H9 (cell line): ENCODE data around the gene WDR5. TPM values are rescaled to one million over a fixed set of nuclear protein-coding genes. Genes with fewer than 3 reads are reported as not detected.

Source experiments
- DNase-seq: peaks from one replicate; pipeline ENCODE4 v3.0.0-alpha.2; 2017
- H2AFZ ChIP-seq: one replicate; pipeline ENCODE4 v1.6.1; 2013; ENCODE audit warnings: mild to moderate bottlenecking, low read length, control low read depth, moderate library complexity
- H2AK5ac ChIP-seq: 2 replicates; pipeline ENCODE4 v1.6.1; 2013; ENCODE audit warnings: low read length, control low read depth, mixed read lengths; ENCODE audit not compliant: insufficient read length
- H2BK120ac ChIP-seq: one replicate; pipeline ENCODE4 v1.6.1; 2013; ENCODE audit warnings: low read depth, mild to moderate bottlenecking, low read length, control low read depth, inconsistent platforms; ENCODE audit not compliant: poor library complexity, severe bottlenecking
- H2BK12ac ChIP-seq: 2 replicates; pipeline ENCODE4 v1.6.1; 2013; ENCODE audit warnings: low read length, control low read depth, mixed read lengths, low read depth; ENCODE audit not compliant: insufficient read length
- H2BK15ac ChIP-seq: 2 replicates; pipeline ENCODE4 v1.6.1; 2013; ENCODE audit warnings: low read depth, low read length, control low read depth
- H2BK20ac ChIP-seq: one replicate; pipeline ENCODE4 v1.6.1; 2013; ENCODE audit warnings: low read depth, mild to moderate bottlenecking, low read length, control low read depth, inconsistent platforms; ENCODE audit not compliant: poor library complexity, severe bottlenecking
- H2BK5ac ChIP-seq: 2 replicates; pipeline ENCODE4 v1.6.1; 2013; ENCODE audit warnings: low read length, control low read depth, mixed read lengths; ENCODE audit not compliant: insufficient read length
- H3K14ac ChIP-seq: 2 replicates; pipeline ENCODE4 v1.6.1; 2013; ENCODE audit warnings: low read length, control low read depth; ENCODE audit not compliant: insufficient read depth
- H3K18ac ChIP-seq: 2 replicates; pipeline ENCODE4 v1.6.1; 2013; ENCODE audit warnings: low read depth, mild to moderate bottlenecking, mixed read lengths, low read length, control low read depth; ENCODE audit not compliant: insufficient read length
- H3K23ac ChIP-seq: 2 replicates; pipeline ENCODE4 v1.6.1; 2013; ENCODE audit warnings: low read length, control low read depth, mixed read lengths, low read depth; ENCODE audit not compliant: insufficient read length
- H3K23me2 ChIP-seq: 2 replicates; pipeline ENCODE4 v1.6.1; 2013; ENCODE audit warnings: low read depth, mild to moderate bottlenecking, mixed read lengths, low read length, control low read depth; ENCODE audit not compliant: insufficient read length, poor library complexity, severe bottlenecking
- H3K27ac ChIP-seq: 2 replicates; pipeline ENCODE4 v1.5.1; 2013; ENCODE audit warnings: low read length, control low read depth, mixed read lengths, low read depth; ENCODE audit not compliant: insufficient read length
- H3K27me3 ChIP-seq: 2 replicates; pipeline ENCODE4 v1.6.1; 2013; ENCODE audit warnings: low read length, control low read depth, inconsistent platforms; ENCODE audit not compliant: insufficient read depth
- H3K4ac ChIP-seq: 2 replicates; pipeline ENCODE4 v1.6.1; 2013; ENCODE audit warnings: low read depth, mild to moderate bottlenecking, control low read depth, inconsistent platforms, low read length, moderate library complexity
- H3K4me1 ChIP-seq: 2 replicates; pipeline ENCODE4 v1.6.1; 2013; ENCODE audit warnings: low read length, control low read depth, inconsistent platforms; ENCODE audit not compliant: insufficient read depth
- H3K4me2 ChIP-seq: 2 replicates; pipeline ENCODE4 v1.6.1; 2013; ENCODE audit warnings: low read length, control low read depth, mixed read lengths; ENCODE audit not compliant: insufficient read length, insufficient read depth
- H3K56ac ChIP-seq: 2 replicates; pipeline ENCODE4 v1.6.1; 2013; ENCODE audit warnings: low read depth, mild to moderate bottlenecking, mixed read lengths, low read length, control low read depth; ENCODE audit not compliant: insufficient read length
- H3K79me1 ChIP-seq: 2 replicates; pipeline ENCODE4 v1.6.1; 2013; ENCODE audit warnings: low read depth, mild to moderate bottlenecking, moderate library complexity, low read length, control low read depth, inconsistent platforms; ENCODE audit not compliant: insufficient read depth, poor library complexity, severe bottlenecking
- H3K79me2 ChIP-seq: 2 replicates; pipeline ENCODE4 v1.6.1; 2013; ENCODE audit warnings: low read length, control low read depth, inconsistent platforms; ENCODE audit not compliant: insufficient read depth
- H3K9ac ChIP-seq: 2 replicates; pipeline ENCODE4 v1.6.1; 2013; ENCODE audit warnings: low read length, control low read depth, mixed read lengths; ENCODE audit not compliant: insufficient read length; ENCODE audit errors: extremely low read depth
- H3K9me3 ChIP-seq: one replicate; pipeline ENCODE4 v1.6.1; 2013; ENCODE audit warnings: low read depth, low read length, inconsistent platforms; ENCODE audit not compliant: control insufficient read depth
- H3T11ph ChIP-seq: one replicate; pipeline ENCODE4 v1.6.1; 2013; ENCODE audit warnings: mild to moderate bottlenecking, low read length, control low read depth, inconsistent platforms
- H4K20me1 ChIP-seq: one replicate; pipeline ENCODE4 v1.6.1; 2013; ENCODE audit not compliant: control insufficient read depth, insufficient read length, insufficient read depth
- H4K5ac ChIP-seq: 2 replicates; pipeline ENCODE4 v1.6.1; 2013; ENCODE audit warnings: low read depth, mild to moderate bottlenecking, mixed read lengths, low read length, control low read depth; ENCODE audit not compliant: insufficient read length
- H4K8ac ChIP-seq: replicated peaks from 2 replicates; pipeline ENCODE4 v1.6.1; 2013; ENCODE audit warnings: low read length, control low read depth, mixed read lengths, low read depth; ENCODE audit not compliant: insufficient read length
- H4K91ac ChIP-seq: 2 replicates; pipeline ENCODE4 v1.6.1; 2013; ENCODE audit warnings: low read depth, mild to moderate bottlenecking, moderate library complexity, mixed read lengths, low read length, control low read depth; ENCODE audit not compliant: insufficient read length
- H3K27ac Mint-ChIP-seq, 3 experiments: 2 replicates in 2 of 3; 3 replicates in 1 of 3; pipeline ENCODE4 v1.8.0; 2020 to 2021; ENCODE audit warnings: mixed read lengths in 3 of 3, mild to moderate bottlenecking in 1 of 3, moderate library complexity in 1 of 3
- H3K27me3 Mint-ChIP-seq: 2 replicates; pipeline ENCODE4 v1.8.0; 2021; ENCODE audit warnings: low read depth, mild to moderate bottlenecking, moderate library complexity, mixed read lengths
- H3K36me3 Mint-ChIP-seq, 3 experiments: 2 replicates in 2 of 3; 3 replicates in 1 of 3; pipeline ENCODE4 v1.8.0; 2020 to 2021; ENCODE audit warnings: low read depth in 3 of 3, mixed read lengths in 3 of 3; ENCODE audit not compliant: insufficient read depth in 1 of 3
- H3K4me1 Mint-ChIP-seq, 2 experiments: 2 replicates each; pipeline ENCODE4 v1.8.0; 2020; ENCODE audit warnings: mixed read lengths in 2 of 2
- H3K4me3 Mint-ChIP-seq, 2 experiments: 2 replicates in 1 of 2; 3 replicates in 1 of 2; pipeline ENCODE4 v1.8.0; 2020 to 2021; ENCODE audit warnings: mild to moderate bottlenecking in 2 of 2, mixed read lengths in 2 of 2, moderate library complexity in 1 of 2
- H3K9me3 Mint-ChIP-seq, 2 experiments: 2 replicates in 1 of 2; 3 replicates in 1 of 2; pipeline ENCODE4 v1.8.0; 2020; ENCODE audit warnings: mild to moderate bottlenecking in 2 of 2, mixed read lengths in 2 of 2, moderate library complexity in 1 of 2
- CTCF ChIP-seq: fragments of 200-600 bp; sonication (generic); conservative IDR thresholded peaks from 3 replicates; pipeline ENCODE4 v1.8.0; 2021; ENCODE audit warnings: antibody characterized with exemption, mild to moderate bottlenecking
- WGBS: extraction: QIAGEN DNeasy Blood & Tissue Kit; methylation state at CpG from one replicate; pipeline ENCODE4 v1.1.7; 2013; ENCODE audit warnings: missing lambda C conversion rate, low lambda C conversion rate, mixed read lengths; ENCODE audit not compliant: insufficient read length; ENCODE audit errors: extremely low coverage; 5-methylcytosine and 5-hydroxymethylcytosine counted together
- total RNA-seq: library from RNA; stranded (reverse); gene quantifications from 2 replicates; pipeline ENCODE4 v1.2.1, GENCODE V29; 2021

WDR5 gene
- total RNA-seq, 1 experiment from 2014 or later, result 72.3 TPM

GRCh38 chr9:134162926-134163370, 27.1 kb downstream of the WDR5 start:
- Histone ChIP-seq H3K79me1 (no peaks in the 10 kb centered on the region), H3K79me2 (no peaks in the 10 kb centered on the region), H4K20me1 (no peaks in the 10 kb centered on the region), H2BK20ac (no peak overlapping the region), H3K56ac (no peak overlapping the region), H3K27me3 (no peaks in the 10 kb centered on the region), H3K9me3 (no peaks in the 10 kb centered on the region), H4K91ac (no peak overlapping the region), H3K9ac (no peak overlapping the region), H2BK15ac (no peak overlapping the region), H3K23me2 (no peaks in the 10 kb centered on the region), H3K27ac (no peak overlapping the region), H3K23ac (no peak overlapping the region), H3K4me1 (peaks cover 3% of the 10 kb centered on the region; the same call in 1 of the 2 replicates), H3K18ac (no peak overlapping the region), H4K5ac (no peak overlapping the region), H3K14ac (no peak overlapping the region), H2AFZ (no peak overlapping the region), H3T11ph (no peak overlapping the region), H4K8ac (no peak overlapping the region), H2AK5ac (no peak overlapping the region), H2BK12ac (no peak overlapping the region), H2BK5ac (no peak overlapping the region), H2BK120ac (no peak overlapping the region), H3K4me2 (no peak overlapping the region), H3K4ac (no peak overlapping the region)
- no CpG with 5 or more reads among the region's 24 CpGs for WGBS
- no peak for TF ChIP-seq CTCF
- Mint-ChIP-seq H3K27me3 (peaks cover 9% of the 10 kb centered on the region), H3K4me3 (peak overlapping the region in 1 of 2 experiments; percentile 56; a peak in 3 of 5 replicates), H3K27ac (no peak overlapping the region), H3K36me3 (peaks cover 19 to 30% (median 29%) of the 10 kb centered on the region in 3 experiments), H3K4me1 (0 out of 4 replicates have a peak, but pooled peaks cover 0 to 5% of the 10 kb centered on the region in 2 experiments), H3K9me3 (peaks cover 8 to 9% of the 10 kb centered on the region in 2 experiments; a peak in 4 of 5 replicates)
- peak; percentile 41 for DNase-seq
